BJ (cell line): ENCODE results near the gene ABTB1. TPM values are rescaled to one million over a fixed set of nuclear protein-coding genes. Genes with fewer than 3 reads are reported as not detected.
"Not testable (repeated sequence)": the region's sequence is repeated elsewhere in the genome, so short reads cannot be mapped to it uniquely, and the experiment has no call there.

ENCODE experiments used
- CTCF ChIA-PET: fragments of 350-600 bp; formaldehyde crosslinking; extraction: SDS; loops from one replicate; lab custom pipeline; 2021; ENCODE audit warnings: antibody characterized with exemption, inconsistent platforms; lab: Yijun Ruan, JAX
- POLR2A ChIA-PET: fragments of 300-600 bp; sonication (Branson Sonifier 250); formaldehyde crosslinking; extraction: SDS; loops from one replicate; lab custom pipeline; 2021; ENCODE audit warnings: antibody characterized with exemption; lab: Charles Lee
- DNase-seq: peaks from one replicate; pipeline ENCODE4 v3.0.0-alpha.2; 2011; ENCODE audit warnings: low read depth
- H3K27me3 ChIP-seq: 2 replicates; pipeline ENCODE4 v1.6.0; 2011; ENCODE audit warnings: low read length; ENCODE audit not compliant: control insufficient read depth, insufficient read depth
- H3K36me3 ChIP-seq: 2 replicates; pipeline ENCODE4 v1.5.1; 2011; ENCODE audit warnings: low read length; ENCODE audit not compliant: control insufficient read depth, insufficient read depth
- H3K4me3 ChIP-seq: 2 replicates; pipeline ENCODE4 v1.5.1; 2011; ENCODE audit warnings: low read depth, mild to moderate bottlenecking, control low read depth, low read length
- CTCF ChIP-seq: IDR thresholded peaks from 2 replicates; pipeline ENCODE4 v1.5.1; 2011; ENCODE audit warnings: low read depth, mild to moderate bottlenecking, control low read depth, inconsistent platforms, low read length, moderate library complexity; ENCODE audit not compliant: insufficient read depth
- polyA plus RNA-seq: library from polyadenylated mRNA; depleted of rRNA; stranded (reverse); fragments of >200 nt; gene quantifications from 2 replicates; pipeline ENCODE4 v1.2.3, GENCODE V29; 2011

Gene ABTB1
- polyA plus RNA-seq, 1 experiment, result 46.5 TPM

DNA sequence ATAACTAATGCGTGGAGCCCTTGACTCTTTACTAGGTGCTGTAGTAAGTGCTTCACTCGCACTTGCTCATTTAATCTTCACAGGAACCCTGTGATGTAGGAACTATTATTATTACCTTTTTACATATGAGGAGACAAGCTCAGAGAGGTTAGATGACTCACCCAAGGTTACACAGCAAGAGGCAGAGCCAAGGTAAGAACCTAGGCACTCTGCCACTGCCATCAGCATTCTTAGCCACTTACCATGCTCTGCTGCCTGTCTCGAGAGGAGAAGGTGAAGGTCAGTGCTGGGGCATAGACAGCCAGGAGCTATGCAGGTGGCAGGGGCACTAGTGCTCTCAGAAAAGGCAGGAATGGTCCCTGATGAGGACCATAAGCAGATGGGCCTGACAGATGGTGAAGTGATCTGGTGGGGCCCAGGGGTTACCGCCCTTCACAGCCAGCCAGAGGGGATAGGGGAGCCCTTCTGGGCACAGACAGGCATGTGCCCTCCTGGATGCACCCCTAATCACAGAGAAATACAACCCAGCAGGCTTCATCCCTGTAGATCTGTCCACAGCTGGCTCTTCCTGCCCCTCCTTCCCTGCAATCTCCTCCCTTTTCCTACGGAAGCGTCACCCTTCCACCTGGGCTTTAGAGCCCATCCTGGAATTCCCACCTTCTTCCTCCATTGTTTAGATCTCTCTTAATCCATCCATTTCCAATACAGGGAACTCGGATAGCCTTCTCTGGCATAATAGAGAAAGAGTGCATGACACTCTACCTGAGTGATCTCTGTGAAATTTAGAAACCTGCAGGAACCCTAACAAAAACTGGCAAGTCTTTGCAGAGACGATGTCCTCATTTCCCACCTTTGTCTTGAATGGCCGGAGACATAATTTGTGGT lies 26.9 kb downstream of the ABTB1 start:
- CTCF ChIA-PET, result interaction anchor here (0.7 to 5.6 kb wide), 5 partner anchors 9 to 184 kb away, joined by 3 to 42 read pairs (median 3); partner anchors contain the start of gene MGLL
- Histone ChIP-seq H3K27me3 (no peaks in the 10 kb centered on the region), H3K36me3 (peaks cover 4% of the 10 kb centered on the region), H3K4me3 (no peak overlapping the region)
- no peak for TF ChIP-seq CTCF
- POLR2A ChIA-PET, result no interaction called here
- DNase-seq, result no peak

GRCh38 chr3:127700406-127700805 lies 27.7 kb downstream of the ABTB1 start:
- H3K4me3 ChIP-seq, result no peak overlapping the region

DNA sequence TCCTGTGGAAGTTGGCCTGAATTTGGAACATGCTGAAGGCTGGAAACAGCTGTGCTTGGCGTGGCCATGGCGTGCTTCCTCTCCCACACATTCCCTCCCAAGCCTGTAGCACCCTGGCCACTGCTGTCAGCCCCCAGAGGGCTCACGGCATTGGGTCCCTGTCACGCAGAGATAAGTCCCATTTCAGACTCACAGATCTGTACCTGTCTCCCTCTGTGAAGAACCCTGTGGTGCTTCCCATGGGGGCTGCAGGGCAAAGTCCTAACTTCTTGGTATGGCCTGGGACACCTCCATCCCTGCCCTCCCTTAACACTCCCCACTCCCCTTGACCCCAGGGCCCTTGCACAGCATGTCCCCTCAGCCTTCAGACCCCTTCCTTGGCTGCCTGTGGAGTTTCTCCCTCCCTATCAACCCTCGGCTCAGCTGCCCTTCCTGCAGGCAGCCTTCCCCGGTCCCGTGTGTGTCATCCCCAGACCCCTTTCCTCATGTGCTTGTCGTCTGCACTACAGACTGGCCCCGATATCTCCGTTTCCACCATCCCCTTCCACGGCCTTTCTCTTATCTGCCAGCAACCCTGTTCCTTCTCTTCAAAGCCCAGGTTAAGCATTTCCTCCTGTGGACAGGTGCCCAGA lies 28.6 kb downstream of the ABTB1 start:
- Histone ChIP-seq H3K27me3 (no peaks in the 10 kb centered on the region), H3K36me3 (peaks cover 5% of the 10 kb centered on the region; the same call in 1 of the 2 replicates), H3K4me3 (no peak overlapping the region)
- CTCF ChIA-PET, result interaction anchor here (1.1 kb wide), 1 partner anchor 11 kb away, joined by 4 read pairs; no protein-coding TSS in a partner anchor
- no peak for TF ChIP-seq CTCF
- no peak for DNase-seq
- POLR2A ChIA-PET, result no interaction called here

More at GRCh38 chr3:127700406-127700805, 27.7 kb downstream of the ABTB1 start:
- ChIA-PET POLR2A (no interaction called here), CTCF (interaction anchor here (0.6 to 1.7 kb wide), 2 partner anchors 9 to 91 kb away, joined by 4 to 8 read pairs; no protein-coding TSS in a partner anchor)
- Histone ChIP-seq H3K36me3 (peaks cover 2% of the 10 kb centered on the region; the same call in 1 of the 2 replicates), H3K27me3 (no peaks in the 10 kb centered on the region)
- no peak for TF ChIP-seq CTCF
- no peak for DNase-seq

DNA sequence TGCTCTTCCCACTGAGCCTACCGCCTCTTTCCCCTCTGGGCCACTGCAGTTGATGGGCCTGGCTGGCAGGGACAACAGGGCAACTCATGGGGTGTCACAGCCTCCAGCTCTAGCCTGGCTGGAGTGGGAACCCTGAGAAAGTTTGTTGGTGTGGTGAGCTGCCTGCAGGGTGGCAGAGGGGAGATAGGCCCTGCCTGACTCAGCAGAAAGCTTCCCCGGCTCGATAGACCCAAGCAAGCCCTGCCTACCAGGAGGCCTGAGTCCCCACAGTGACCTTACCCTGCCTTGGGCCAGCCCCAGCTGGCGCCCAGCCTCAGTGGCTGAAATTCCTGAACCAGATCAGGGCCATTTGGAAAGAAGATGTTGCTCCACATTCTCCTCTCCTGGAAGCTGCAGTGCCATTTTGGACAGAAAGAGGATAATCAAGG lies 29.4 kb downstream of the ABTB1 start:
- CTCF ChIA-PET, result interaction anchor here (1.1 kb wide), 1 partner anchor 11 kb away, joined by 4 read pairs; no protein-coding TSS in a partner anchor
- no peak for TF ChIP-seq CTCF
- no peak overlapping the region for H3K4me3 ChIP-seq

DNA sequence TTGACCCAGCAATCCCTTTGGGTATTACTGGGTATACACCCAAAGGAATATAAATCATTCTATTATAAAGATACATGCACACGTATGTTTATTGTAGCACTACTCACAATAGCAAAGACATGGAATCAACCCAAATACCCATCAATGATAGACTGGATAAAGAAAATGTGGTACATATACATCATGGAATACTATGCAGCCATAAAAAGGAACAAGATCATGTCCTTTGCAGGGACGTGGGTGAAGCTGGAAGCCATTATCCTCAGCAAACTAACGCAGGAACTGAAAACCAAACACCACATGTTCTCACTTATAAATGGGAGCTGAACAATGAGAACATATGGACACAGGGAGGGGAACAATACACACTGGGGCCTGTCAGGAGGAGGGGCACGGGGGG lies 32.1 kb downstream of the ABTB1 start:
- CTCF ChIA-PET, DNase-seq, H3K4me3 ChIP-seq, H3K27me3 ChIP-seq, POLR2A ChIA-PET, H3K36me3 ChIP-seq: not testable (repeated sequence)

More for the DNA sequence above, 29.4 kb downstream of the ABTB1 start:
- POLR2A ChIA-PET, result no interaction called here
- DNase-seq, result no peak
- Histone ChIP-seq H3K36me3 (peaks cover 7% of the 10 kb centered on the region), H3K27me3 (no peaks in the 10 kb centered on the region)
